ENCODE data around the gene FEN1.

Gene FEN1, protein sequence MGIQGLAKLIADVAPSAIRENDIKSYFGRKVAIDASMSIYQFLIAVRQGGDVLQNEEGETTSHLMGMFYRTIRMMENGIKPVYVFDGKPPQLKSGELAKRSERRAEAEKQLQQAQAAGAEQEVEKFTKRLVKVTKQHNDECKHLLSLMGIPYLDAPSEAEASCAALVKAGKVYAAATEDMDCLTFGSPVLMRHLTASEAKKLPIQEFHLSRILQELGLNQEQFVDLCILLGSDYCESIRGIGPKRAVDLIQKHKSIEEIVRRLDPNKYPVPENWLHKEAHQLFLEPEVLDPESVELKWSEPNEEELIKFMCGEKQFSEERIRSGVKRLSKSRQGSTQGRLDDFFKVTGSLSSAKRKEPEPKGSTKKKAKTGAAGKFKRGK

DNA sequence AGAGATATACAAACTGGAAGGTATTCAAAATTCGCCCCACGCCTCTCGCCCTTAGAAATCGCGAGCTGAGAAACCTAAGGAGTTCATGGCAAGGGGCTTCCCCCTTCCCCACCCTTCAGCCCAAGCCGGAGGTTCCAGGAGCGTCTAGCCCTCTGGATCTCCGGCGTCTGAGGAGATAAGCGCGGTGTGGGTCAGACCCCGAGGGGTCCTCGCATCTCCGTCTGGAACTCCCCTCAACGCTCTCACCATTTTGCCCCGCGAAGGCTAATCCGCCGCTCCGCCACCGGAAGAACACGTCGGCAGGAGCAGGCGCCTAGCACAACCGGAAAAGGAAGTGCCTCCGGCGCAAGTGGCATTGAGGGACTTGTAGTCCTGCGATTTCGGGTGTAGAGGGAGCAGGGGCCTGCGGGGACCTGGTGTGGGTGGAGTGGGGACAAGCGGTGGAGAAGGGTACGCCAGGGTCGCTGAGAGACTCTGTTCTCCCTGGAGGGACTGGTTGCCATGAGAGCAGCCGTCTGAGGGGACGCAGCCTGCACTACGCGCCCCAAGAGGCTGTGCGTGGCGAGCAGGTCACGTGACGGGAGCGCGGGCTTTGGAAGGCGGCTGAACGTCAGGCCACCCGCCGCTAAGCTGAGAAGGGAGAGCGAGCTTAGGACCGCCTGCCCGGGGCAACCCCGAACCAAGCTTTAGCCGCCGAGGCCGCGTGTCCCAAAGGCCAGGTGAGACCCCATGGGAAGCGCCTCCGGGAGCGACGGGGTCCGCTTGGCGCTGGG, at the start of gene FEN1, which contains the start of gene TMEM258:
Gene FEN1 (plus strand): TSS at position 602 of the 773 bp plus-strand sequence. CDS start 2,451 bp downstream, outside the sequence.
Gene TMEM258 (minus strand): TSS at position 290 of the 773 bp plus-strand sequence. CDS start 41 bp downstream, at position 249.
- TF ChIP-seq, protein P1, sequence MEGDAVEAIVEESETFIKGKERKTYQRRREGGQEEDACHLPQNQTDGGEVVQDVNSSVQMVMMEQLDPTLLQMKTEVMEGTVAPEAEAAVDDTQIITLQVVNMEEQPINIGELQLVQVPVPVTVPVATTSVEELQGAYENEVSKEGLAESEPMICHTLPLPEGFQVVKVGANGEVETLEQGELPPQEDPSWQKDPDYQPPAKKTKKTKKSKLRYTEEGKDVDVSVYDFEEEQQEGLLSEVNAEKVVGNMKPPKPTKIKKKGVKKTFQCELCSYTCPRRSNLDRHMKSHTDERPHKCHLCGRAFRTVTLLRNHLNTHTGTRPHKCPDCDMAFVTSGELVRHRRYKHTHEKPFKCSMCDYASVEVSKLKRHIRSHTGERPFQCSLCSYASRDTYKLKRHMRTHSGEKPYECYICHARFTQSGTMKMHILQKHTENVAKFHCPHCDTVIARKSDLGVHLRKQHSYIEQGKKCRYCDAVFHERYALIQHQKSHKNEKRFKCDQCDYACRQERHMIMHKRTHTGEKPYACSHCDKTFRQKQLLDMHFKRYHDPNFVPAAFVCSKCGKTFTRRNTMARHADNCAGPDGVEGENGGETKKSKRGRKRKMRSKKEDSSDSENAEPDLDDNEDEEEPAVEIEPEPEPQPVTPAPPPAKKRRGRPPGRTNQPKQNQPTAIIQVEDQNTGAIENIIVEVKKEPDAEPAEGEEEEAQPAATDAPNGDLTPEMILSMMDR (IDR thresholded peaks at IDR 0.05), result no peak

DNA sequence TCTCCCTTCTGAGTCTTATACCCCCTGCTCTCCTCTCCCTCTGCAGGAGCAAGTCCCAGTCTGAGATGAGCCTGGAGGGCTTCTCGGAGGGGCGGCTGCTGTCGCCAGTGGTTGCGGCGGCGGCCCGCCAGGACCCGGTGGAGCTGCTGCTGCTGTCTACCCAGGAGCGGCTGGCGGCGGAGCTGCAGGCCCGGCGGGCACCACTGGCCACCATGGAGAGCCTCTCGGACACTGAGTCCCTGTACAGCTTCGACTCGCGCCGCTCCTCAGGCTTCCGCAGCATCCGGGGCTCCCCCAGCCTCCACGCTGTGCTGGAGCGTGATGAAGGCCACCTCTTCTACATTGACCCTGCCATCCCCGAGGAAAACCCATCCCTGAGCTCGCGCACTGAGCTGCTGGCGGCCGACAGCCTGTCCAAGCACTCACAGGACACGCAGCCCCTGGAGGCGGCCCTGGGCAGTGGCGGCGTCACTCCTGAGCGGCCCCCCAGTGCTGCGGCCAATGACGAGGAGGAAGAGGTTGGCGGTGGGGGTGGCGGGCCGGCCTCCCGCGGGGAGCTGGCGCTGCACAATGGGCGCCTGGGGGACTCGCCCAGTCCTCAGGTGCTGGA, 49.1 kb upstream of the FEN1 start:
- TF ChIP-seq, protein P1 (IDR thresholded peaks at IDR 0.05), result no peak

DNA sequence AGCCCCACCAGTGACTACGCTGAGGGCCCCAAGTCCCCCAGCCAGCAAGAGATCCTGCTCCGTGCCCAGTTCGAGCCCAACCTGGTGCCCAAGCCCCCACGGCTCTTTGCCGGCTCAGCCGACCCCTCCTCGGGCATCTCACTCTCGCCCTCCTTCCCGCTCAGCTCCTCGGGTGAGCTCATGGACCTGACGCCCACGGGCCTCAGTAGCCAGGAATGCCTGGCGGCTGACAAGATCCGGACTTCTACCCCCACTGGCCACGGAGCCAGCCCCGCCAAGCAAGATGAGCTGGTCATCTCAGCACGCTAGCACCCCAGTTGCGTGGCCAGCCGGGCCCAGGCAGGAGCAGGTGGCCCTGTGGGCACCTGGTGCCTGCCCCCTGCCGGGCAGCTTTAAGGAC, 48.5 kb upstream of the FEN1 start:
- TF ChIP-seq, protein P1 (IDR thresholded peaks at IDR 0.05), result no peak

DNA sequence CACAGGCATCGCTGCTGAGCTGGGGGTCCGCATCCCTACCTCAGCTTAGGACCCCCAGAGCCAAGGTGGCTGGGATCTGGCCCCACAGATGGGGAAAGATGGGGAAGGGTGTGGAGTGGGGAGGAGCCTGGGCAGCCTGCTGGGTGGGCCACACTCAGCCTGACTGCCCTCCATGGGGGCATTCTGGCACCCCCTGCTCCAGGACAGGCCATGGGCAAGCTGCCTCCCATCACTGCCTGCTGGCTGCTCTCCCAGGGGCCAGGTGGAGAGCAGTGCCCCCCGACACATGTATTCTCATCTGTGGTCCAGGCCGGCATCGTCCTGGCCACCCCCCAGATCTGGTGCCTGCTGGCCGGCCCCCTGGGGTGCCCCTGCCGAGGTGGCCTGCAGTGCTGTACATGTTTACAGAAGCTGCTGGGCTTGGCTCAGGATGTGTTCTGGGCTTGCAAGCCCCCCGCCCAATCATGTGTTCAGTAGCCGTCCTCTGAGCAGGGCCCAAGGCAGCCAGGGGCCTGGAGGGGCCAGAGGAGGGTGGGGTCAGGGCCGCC, 48.0 kb upstream of the FEN1 start:
- TF ChIP-seq, protein P1 (IDR thresholded peaks at IDR 0.05), result no peak

DNA sequence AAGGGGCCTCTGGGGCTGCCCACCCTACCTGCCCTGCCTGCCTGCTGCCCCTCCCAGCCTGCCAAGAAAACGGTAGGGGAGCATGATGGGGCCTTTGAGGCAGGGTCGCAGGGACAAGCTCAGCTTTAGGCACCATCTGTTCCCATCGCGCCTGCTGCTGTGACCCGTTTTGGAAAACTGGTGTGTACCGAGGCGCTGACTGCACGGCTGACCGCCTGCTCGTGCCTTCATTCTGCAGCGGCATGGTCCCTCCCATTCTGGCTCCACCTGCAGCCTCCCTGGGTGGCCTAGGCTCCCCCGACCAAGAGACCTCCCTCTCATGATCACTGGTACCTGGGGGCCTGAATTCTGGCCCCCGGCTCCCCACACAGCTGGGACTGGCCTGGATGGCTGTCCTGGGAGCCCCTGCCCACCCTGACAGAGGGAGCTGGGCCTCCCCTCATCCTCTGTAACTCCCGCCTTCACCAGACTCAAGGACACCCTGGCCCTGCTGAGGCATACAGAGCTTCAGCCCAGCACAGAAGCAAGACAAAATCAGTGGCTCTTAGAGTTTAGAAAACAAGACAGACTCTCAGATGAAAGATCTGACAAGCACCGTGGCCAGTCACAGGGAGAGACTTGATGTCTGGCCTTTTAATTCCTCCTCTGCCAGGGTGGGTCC, 46.8 kb upstream of the FEN1 start:
- TF ChIP-seq, protein P1 (IDR thresholded peaks at IDR 0.05), result no peak

DNA sequence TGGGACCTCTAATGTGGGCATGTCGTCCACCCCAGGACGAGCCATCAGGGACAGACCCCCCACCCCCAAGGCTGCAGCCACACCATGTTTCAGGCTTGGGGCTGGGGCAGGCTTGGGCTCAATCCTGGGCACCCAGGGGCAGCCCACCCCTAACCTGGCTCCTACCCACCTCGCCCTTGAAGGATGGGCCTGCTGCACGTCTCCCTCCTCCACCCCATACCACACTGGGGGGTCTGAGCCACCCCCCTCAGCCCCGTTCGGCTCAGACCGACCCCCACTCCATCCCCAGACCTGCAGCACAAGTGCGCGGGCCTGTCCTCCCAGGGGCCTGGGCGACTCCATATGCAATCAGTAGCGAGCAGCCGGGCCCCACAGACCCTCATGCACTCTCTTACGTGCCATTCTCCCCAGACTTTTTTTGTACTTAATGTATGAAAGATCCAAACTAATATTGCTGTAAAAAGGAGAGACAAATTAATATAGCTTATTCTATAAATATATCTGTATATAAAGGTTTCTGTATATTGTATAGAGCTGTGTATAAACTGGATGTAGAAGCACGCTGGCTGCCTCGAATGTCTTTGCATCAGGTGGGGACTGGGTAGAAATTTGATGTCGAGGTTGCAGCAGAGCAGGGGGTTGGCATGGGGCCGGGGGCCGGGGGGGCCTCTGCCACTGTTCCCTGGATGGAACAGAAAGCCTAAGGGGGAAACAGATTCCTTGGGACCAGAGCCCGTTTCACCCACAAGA, 46.1 kb upstream of the FEN1 start:
- TF ChIP-seq, protein P1 (IDR thresholded peaks at IDR 0.05), result no peak
